Mesothelial cell of epicardium (in vitro differentiated cells): ENCODE measurements around the gene SMAD1. TPM values are rescaled to one million over a fixed set of nuclear protein-coding genes. Genes with fewer than 3 reads are reported as not detected.

Experiments used
- DNase-seq, 2 experiments: peaks; one replicate each; pipeline ENCODE4 v3.0.0; 2021; ENCODE audit warnings: low spot score in 2 of 2; ENCODE audit not compliant: unreplicated experiment in 2 of 2
- H3K27ac Mint-ChIP-seq: 2 replicates; pipeline ENCODE4 v1.8.0; 2021; ENCODE audit warnings: mixed read lengths
- H3K27me3 Mint-ChIP-seq: 2 replicates; pipeline ENCODE4 v1.8.0; 2021; ENCODE audit warnings: low read depth, mixed read lengths
- H3K36me3 Mint-ChIP-seq: 2 replicates; pipeline ENCODE4 v1.8.0; 2021; ENCODE audit warnings: mixed read lengths
- H3K4me1 Mint-ChIP-seq: 2 replicates; pipeline ENCODE4 v1.8.0; 2021; ENCODE audit warnings: mixed read lengths
- H3K4me3 Mint-ChIP-seq: 2 replicates; pipeline ENCODE4 v1.8.0; 2021; ENCODE audit warnings: mild to moderate bottlenecking, moderate library complexity, mixed read lengths
- H3K9me3 Mint-ChIP-seq: 2 replicates; pipeline ENCODE4 v1.8.0; 2021; ENCODE audit warnings: mixed read lengths
- CTCF ChIP-seq: fragments of 200-600 bp; sonication (generic); IDR thresholded peaks from one replicate; pipeline ENCODE4 v1.5.0; 2021; ENCODE audit warnings: antibody characterized with exemption; ENCODE audit not compliant: unreplicated experiment
- total RNA-seq: library from RNA; stranded (reverse); gene quantifications from 3 replicates; pipeline ENCODE4 v1.2.1, GENCODE V29; 2021

Gene SMAD1
- total RNA-seq, 1 donor from 2014 or later, result 40.5 TPM

DNA sequence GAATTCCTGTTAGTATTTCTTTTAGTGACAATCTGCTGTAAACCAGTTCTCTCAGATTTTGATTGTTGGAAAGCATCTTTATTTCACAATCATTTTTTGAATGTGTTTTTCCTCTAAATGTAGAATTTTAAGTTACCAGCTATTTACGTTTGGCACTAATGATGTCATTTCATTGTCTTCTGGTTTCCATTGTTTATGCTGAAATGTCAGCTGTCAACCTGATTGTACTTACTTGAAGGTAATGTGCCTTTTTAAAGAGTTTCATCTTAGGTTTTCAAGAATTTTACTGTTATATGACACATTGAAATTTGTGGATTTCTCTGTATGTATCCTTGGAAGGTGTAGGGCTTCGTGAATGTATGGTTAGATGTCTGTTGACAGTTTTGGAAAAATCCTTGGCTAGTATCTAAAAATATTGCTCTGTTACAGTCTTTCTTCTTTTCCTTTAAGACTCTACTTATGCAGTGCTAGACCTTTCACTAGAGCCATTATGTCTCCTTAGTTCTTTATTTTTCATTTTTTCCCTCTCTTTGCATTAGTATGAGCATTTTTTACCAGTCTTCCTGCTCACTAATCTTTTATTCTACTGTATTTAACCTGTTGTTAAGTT is 30.4 kb downstream of the SMAD1 start:
- peaks cover 9% of the 10 kb centered on the region for H3K4me1 Mint-ChIP-seq
- H3K36me3 Mint-ChIP-seq, result peaks cover 45% of the 10 kb centered on the region
- peaks cover 37% of the 10 kb centered on the region for H3K9me3 Mint-ChIP-seq
- no peak overlapping the region for H3K27ac Mint-ChIP-seq
- H3K27me3 Mint-ChIP-seq, result no peaks in the 10 kb centered on the region
- H3K4me3 Mint-ChIP-seq, result no peak overlapping the region
- no peak for TF ChIP-seq CTCF
- DNase-seq, result no peak

DNA sequence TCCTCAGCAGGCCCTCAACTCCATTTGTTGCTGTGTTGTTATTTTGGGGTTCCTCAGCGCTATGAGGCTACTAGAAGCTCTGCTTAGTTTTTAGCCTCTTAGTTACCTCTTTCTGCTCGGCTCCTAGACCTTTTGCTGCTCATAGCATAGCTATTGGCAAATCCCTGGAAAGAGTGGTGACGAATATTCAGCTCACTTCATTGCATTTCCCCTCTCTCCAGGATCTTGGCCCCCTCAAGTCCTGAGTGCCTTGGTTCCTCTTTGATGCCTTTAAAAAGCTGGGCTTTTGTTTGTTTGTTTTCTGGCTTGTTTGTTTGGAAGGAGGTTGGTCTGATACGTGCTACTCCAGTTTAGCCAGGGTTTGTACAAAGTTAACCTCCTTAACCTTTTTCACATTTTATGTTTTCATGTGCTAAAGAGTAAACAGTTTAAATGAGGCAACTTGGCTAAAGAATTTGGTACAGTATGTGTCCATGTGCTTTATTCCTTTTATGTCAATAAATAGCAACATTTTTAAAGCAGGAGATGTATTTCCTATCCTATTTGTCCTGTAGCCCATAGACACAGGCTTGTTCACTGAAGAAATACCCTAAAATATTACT is 31.5 kb downstream of the SMAD1 start:
- no peak for DNase-seq
- Mint-ChIP-seq H3K4me3 (no peak overlapping the region), H3K36me3 (peaks cover 50% of the 10 kb centered on the region), H3K27me3 (no peaks in the 10 kb centered on the region), H3K27ac (no peak overlapping the region), H3K9me3 (peaks cover 37% of the 10 kb centered on the region), H3K4me1 (peaks cover 4% of the 10 kb centered on the region)
- no peak for TF ChIP-seq CTCF

DNA sequence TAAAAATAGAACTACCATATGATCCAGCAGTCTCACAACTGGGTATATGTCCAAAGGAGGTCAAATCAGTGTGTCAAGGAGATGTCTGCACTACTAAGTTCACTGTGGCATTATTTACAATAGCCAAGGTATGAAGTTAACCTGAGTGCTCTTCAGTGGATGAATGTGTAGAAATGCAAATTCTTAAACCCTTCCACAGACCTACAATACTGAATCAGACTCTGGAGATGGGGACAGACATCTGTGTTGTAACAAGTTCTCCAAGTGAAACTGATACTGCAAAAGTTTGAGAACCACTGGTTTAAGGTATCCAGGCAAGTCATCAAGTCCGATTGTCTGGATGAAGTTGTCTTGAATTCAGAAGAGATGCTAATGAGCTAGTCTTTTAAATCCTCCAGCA is 38.5 kb downstream of the SMAD1 start:
- no peak for TF ChIP-seq CTCF
- Mint-ChIP-seq H3K36me3 (peaks cover 22% of the 10 kb centered on the region), H3K27me3 (no peaks in the 10 kb centered on the region), H3K4me3 (no peak overlapping the region), H3K9me3 (peaks cover 5% of the 10 kb centered on the region), H3K4me1 (peaks cover 6% of the 10 kb centered on the region), H3K27ac (no peak overlapping the region)
- DNase-seq, result no peak

GRCh38 chr4:145521282-145521681 is 39.6 kb downstream of the SMAD1 start:
- no peak overlapping the region for H3K27ac Mint-ChIP-seq

GRCh38 chr4:145523117-145523516 is 41.5 kb downstream of the SMAD1 start:
- Mint-ChIP-seq H3K27ac (no peak overlapping the region), H3K4me1 (peaks cover 3% of the 10 kb centered on the region), H3K4me3 (no peak overlapping the region), H3K36me3 (peaks cover 14% of the 10 kb centered on the region), H3K9me3 (peaks cover 5% of the 10 kb centered on the region), H3K27me3 (no peaks in the 10 kb centered on the region)
- no peak for DNase-seq
- TF ChIP-seq CTCF, result no peak

More at GRCh38 chr4:145521282-145521681, 39.6 kb downstream of the SMAD1 start:
- no peak overlapping the region for H3K4me3 Mint-ChIP-seq
- no peaks in the 10 kb centered on the region for H3K27me3 Mint-ChIP-seq
- H3K36me3 Mint-ChIP-seq, result peaks cover 22% of the 10 kb centered on the region
- TF ChIP-seq CTCF, result no peak
- peaks cover 6% of the 10 kb centered on the region for H3K4me1 Mint-ChIP-seq
- no peak for DNase-seq
- H3K9me3 Mint-ChIP-seq, result peaks cover 5% of the 10 kb centered on the region

- Mint-ChIP-seq H3K27ac (peak overlapping the region; percentile 39), H3K4me1 (peaks cover 3% of the 10 kb centered on the region), H3K27me3 (no peaks in the 10 kb centered on the region), H3K9me3 (peaks cover 5% of the 10 kb centered on the region), H3K36me3 (peaks cover 14% of the 10 kb centered on the region), H3K4me3 (no peak overlapping the region)
- TF ChIP-seq CTCF, result no peak
- no peak for DNase-seq
These were observed 42.9 kb downstream of the SMAD1 start for GRCh38 chr4:145524552-145524951.
